IMR-90 (cell line): ENCODE measurements around the gene EML1. TPM values are rescaled to one million over a fixed set of nuclear protein-coding genes. Genes with fewer than 3 reads are reported as not detected.

Experiments used
- ATAC-seq: fragments of 200-7000 bp; cut with Tn5 transposase; 2 replicates; pipeline ENCODE4 v1.9.1; 2020; ENCODE audit warnings: low read depth, mild to moderate bottlenecking, moderate library complexity
- BruUV-seq: library from RNA; stranded (reverse); fragments of 400-500 nt; replicated peaks from 2 replicates; lab custom pipeline; 2021; lab: Mats Ljungman, UMichigan
- CTCF ChIA-PET: fragments of 300-600 bp; formaldehyde crosslinking; extraction: SDS; loops from one replicate; lab custom pipeline; 2021; ENCODE audit warnings: antibody characterized with exemption; lab: Yijun Ruan, JAX
- POLR2A ChIA-PET: fragments of 300-600 bp; sonication (Branson Sonifier 250); formaldehyde crosslinking; loops from one replicate; lab custom pipeline; 2022; ENCODE audit warnings: antibody characterized with exemption; ENCODE audit not compliant: unreplicated experiment; lab: Charles Lee
- DNase-seq: peaks from one replicate; pipeline ENCODE4 v3.0.0; 2013
- H2AFZ ChIP-seq: replicated peaks from 2 replicates; pipeline ENCODE3; 2013; ENCODE audit warnings: low read length, mild to moderate bottlenecking; ENCODE audit not compliant: poor library complexity
- H2AK5ac ChIP-seq: 2 replicates; pipeline ENCODE4 v1.6.1; 2013; ENCODE audit warnings: low read depth, low read length, inconsistent platforms
- H2AK9ac ChIP-seq: replicated peaks from 2 replicates; pipeline ENCODE3; 2013; ENCODE audit warnings: mild to moderate bottlenecking, low read depth, low read length, moderate library complexity; ENCODE audit not compliant: poor library complexity
- H2BK120ac ChIP-seq: 2 replicates; pipeline ENCODE4 v1.6.1; 2013; ENCODE audit warnings: low read depth, low read length, inconsistent platforms
- H2BK15ac ChIP-seq: 3 replicates; pipeline ENCODE4 v1.6.1; 2013; ENCODE audit warnings: low read depth, low read length, inconsistent platforms
- H2BK20ac ChIP-seq: 2 replicates; pipeline ENCODE4 v1.6.1; 2013; ENCODE audit warnings: low read depth, mild to moderate bottlenecking, inconsistent platforms, low read length, moderate library complexity
- H2BK5ac ChIP-seq: 2 replicates; pipeline ENCODE4 v1.6.1; 2013; ENCODE audit warnings: mild to moderate bottlenecking, low read depth, low read length, inconsistent platforms; ENCODE audit not compliant: poor library complexity, severe bottlenecking
- H3K14ac ChIP-seq: replicated peaks from 2 replicates; pipeline ENCODE4 v1.6.1; 2013; ENCODE audit warnings: low read depth, low read length, inconsistent platforms
- H3K18ac ChIP-seq: 2 replicates; pipeline ENCODE4 v1.6.1; 2013; ENCODE audit warnings: low read depth, low read length, control low read depth
- H3K23ac ChIP-seq: 2 replicates; pipeline ENCODE4 v1.6.1; 2013; ENCODE audit warnings: low read depth, low read length, inconsistent platforms
- H3K27ac ChIP-seq: 2 replicates; pipeline ENCODE4 v1.5.1; 2013; ENCODE audit warnings: mild to moderate bottlenecking, control low read depth, low read length; ENCODE audit not compliant: insufficient read depth
- H3K27me3 ChIP-seq: 2 replicates; pipeline ENCODE4 v1.6.1; 2013; ENCODE audit warnings: low read length; ENCODE audit not compliant: control insufficient read depth, insufficient read depth
- H3K36me3 ChIP-seq: 2 replicates; pipeline ENCODE4 v1.6.1; 2013; ENCODE audit warnings: low read length, mixed read lengths; ENCODE audit not compliant: control insufficient read depth, insufficient read depth
- H3K4ac ChIP-seq: 2 replicates; pipeline ENCODE4 v1.6.1; 2013; ENCODE audit warnings: low read depth, low read length, inconsistent platforms
- H3K4me1 ChIP-seq: 2 replicates; pipeline ENCODE4 v1.6.1; 2013; ENCODE audit warnings: low read length, mixed read lengths; ENCODE audit not compliant: control insufficient read depth, insufficient read depth
- H3K4me2 ChIP-seq: 2 replicates; pipeline ENCODE4 v1.6.1; 2013; ENCODE audit warnings: low read depth, mild to moderate bottlenecking, control low read depth, low read length, moderate library complexity
- H3K4me3 ChIP-seq: 2 replicates; pipeline ENCODE4 v1.5.1; 2013; ENCODE audit warnings: low read depth, mild to moderate bottlenecking, control low read depth, low read length, moderate library complexity; ENCODE audit not compliant: insufficient read depth
- H3K56ac ChIP-seq: 2 replicates; pipeline ENCODE4 v1.6.1; 2013; ENCODE audit warnings: low read length, inconsistent platforms; ENCODE audit not compliant: insufficient read depth; ENCODE audit errors: extremely low read depth
- H3K79me1 ChIP-seq, 2 experiments: 2 replicates each; pipeline ENCODE4 v1.6.1; 2013; ENCODE audit warnings: low read length in 2 of 2, inconsistent platforms in 1 of 2, low read depth in 1 of 2
- H3K9ac ChIP-seq: 2 replicates; pipeline ENCODE4 v1.6.1; 2013; ENCODE audit warnings: low read depth, low read length, control low read depth
- H3K9me1 ChIP-seq: 2 replicates; pipeline ENCODE4 v1.6.1; 2013; ENCODE audit warnings: low read length, inconsistent platforms; ENCODE audit not compliant: insufficient read depth
- H3K9me3 ChIP-seq: 2 replicates; pipeline ENCODE4 v1.6.1; 2013; ENCODE audit warnings: low read length; ENCODE audit not compliant: control insufficient read depth, insufficient read depth
- H4K20me1 ChIP-seq: 2 replicates; pipeline ENCODE4 v1.6.1; 2013; ENCODE audit warnings: low read length, inconsistent platforms; ENCODE audit not compliant: insufficient read depth
- H4K5ac ChIP-seq: 2 replicates; pipeline ENCODE4 v1.6.1; 2013; ENCODE audit warnings: mild to moderate bottlenecking, low read depth, low read length, control low read depth
- H4K8ac ChIP-seq, 2 experiments: 2 replicates each; pipeline ENCODE4 v1.6.1; 2013; ENCODE audit warnings: low read depth in 2 of 2, low read length in 2 of 2, control low read depth in 1 of 2, inconsistent platforms in 1 of 2
- H4K91ac ChIP-seq: 2 replicates; pipeline ENCODE4 v1.6.1; 2013; ENCODE audit warnings: low read depth, low read length, inconsistent platforms; ENCODE audit not compliant: insufficient read depth
- CEBPB ChIP-seq: IDR thresholded peaks from 2 replicates; pipeline ENCODE4 v1.6.1; 2012; ENCODE audit warnings: low read depth, low read length, improper control_type of control experiment
- USF2 ChIP-seq: fragments of 150-350 bp; IDR thresholded peaks from 2 replicates; pipeline ENCODE4 v1.6.1; 2017; ENCODE audit warnings: mild to moderate bottlenecking, antibody characterized with exemption, low read length, low read depth
- WGBS, 2 experiments: methylation state at CpG; one replicate each; pipeline versions ENCODE4 v1.1.5 to v1.1.7; 2013; ENCODE audit warnings: missing lambda C conversion rate in 2 of 2; ENCODE audit not compliant: insufficient read length in 1 of 2; ENCODE audit errors: extremely low coverage in 2 of 2; 5-methylcytosine and 5-hydroxymethylcytosine counted together
- dilution Hi-C: fragments of 300-500 bp; cut with HindIII; formaldehyde crosslinking; loops from one replicate; pipeline ENCODE4 v1.14.3; 2018; ENCODE audit warnings: low sequenced_read_pairs; ENCODE audit not compliant: unreplicated experiment
- in situ Hi-C: fragments of 300-500 bp; cut with MboI; formaldehyde crosslinking; loops from 3 replicates; pipeline ENCODE4 v1.14.3; 2019; ENCODE audit warnings: low sequenced_read_pairs, inconsistent platforms, mixed read lengths
- intact Hi-C: fragments of 100-400 bp; cut with micrococcal nuclease; formaldehyde crosslinking; loops from 2 replicates; pipeline ENCODE4 v1.10.0; 2022
- polyA plus RNA-seq, 3 experiments: library from polyadenylated mRNA; depleted of rRNA; stranded (reverse); fragments of >200 nt; gene quantifications; 2 replicates each; pipeline ENCODE4 v1.2.3, GENCODE V29; 2012; ENCODE audit warnings: low replicate concordance in 1 of 3
- total RNA-seq: library from RNA; depleted of rRNA; stranded (reverse); fragments of >200 nt; gene quantifications from 2 replicates; pipeline ENCODE4 v1.2.3, GENCODE V29; 2012

Gene EML1
- total and polyA plus RNA-seq, 2 of the 4 experiments (the other 2 are of a cell fraction) = 14.0 to 42.3 TPM

GRCh38 chr14:99889268-99889667 is 96.1 kb downstream of the EML1 start:
- Histone ChIP-seq H3K4me2 (no peak overlapping the region), H3K9me1 (peaks cover 2% of the 10 kb centered on the region; the same call in 1 of the 2 replicates), H3K36me3 (peaks cover 4% of the 10 kb centered on the region), H3K4me3 (no peak overlapping the region), H4K91ac (no peak overlapping the region), H3K23ac (no peak overlapping the region), H4K5ac (no peak overlapping the region), H3K4ac (no peak overlapping the region), H4K20me1 (no peaks in the 10 kb centered on the region; the same call in 1 of the 2 replicates), H3K27me3 (no peaks in the 10 kb centered on the region), H2BK15ac (no peak overlapping the region), H2BK120ac (no peak overlapping the region), H2AFZ (no peak overlapping the region), H3K56ac (no peak overlapping the region), H3K14ac (no peak overlapping the region), H4K8ac (no peak overlapping the region), H3K9ac (no peak overlapping the region), H3K9me3 (no peaks in the 10 kb centered on the region), H2BK20ac (no peak overlapping the region), H2BK5ac (no peak overlapping the region), H3K27ac (no peak overlapping the region), H3K4me1 (no peaks in the 10 kb centered on the region), H3K18ac (no peak overlapping the region), H2AK9ac (no peak overlapping the region), H2AK5ac (no peak overlapping the region), H3K79me1 (peaks cover 0 to 3% of the 10 kb centered on the region in 2 experiments; a peak in 1 of 4 replicates)
- BruUV-seq = no TSS peak
- TF ChIP-seq CEBPB (no peak), USF2 (no peak)
- ChIA-PET CTCF (no interaction called here), POLR2A (no interaction called here)
- no peak for DNase-seq
- ATAC-seq = no peak
- dilution Hi-C loops = no loop called here
- WGBS, 2 experiments = 90% methylated on average over 7 of the region's 11 CpGs; no CpG with 5 or more reads in 1 of the 2 experiments
- in situ Hi-C loops = loop anchor here (5.0 kb wide), 1 partner anchor 167 kb away; no protein-coding TSS in a partner anchor
- intact Hi-C loops = no loop called here
